Fibroblast of skin of left biceps (primary cell): ENCODE results near the gene MBD6.

Experiments used
- DNase-seq, 2 experiments: peaks; one replicate each; pipeline ENCODE4 v3.0.0-alpha.2; 2013; ENCODE audit warnings: low read depth in 2 of 2

Gene MBD6

DNA sequence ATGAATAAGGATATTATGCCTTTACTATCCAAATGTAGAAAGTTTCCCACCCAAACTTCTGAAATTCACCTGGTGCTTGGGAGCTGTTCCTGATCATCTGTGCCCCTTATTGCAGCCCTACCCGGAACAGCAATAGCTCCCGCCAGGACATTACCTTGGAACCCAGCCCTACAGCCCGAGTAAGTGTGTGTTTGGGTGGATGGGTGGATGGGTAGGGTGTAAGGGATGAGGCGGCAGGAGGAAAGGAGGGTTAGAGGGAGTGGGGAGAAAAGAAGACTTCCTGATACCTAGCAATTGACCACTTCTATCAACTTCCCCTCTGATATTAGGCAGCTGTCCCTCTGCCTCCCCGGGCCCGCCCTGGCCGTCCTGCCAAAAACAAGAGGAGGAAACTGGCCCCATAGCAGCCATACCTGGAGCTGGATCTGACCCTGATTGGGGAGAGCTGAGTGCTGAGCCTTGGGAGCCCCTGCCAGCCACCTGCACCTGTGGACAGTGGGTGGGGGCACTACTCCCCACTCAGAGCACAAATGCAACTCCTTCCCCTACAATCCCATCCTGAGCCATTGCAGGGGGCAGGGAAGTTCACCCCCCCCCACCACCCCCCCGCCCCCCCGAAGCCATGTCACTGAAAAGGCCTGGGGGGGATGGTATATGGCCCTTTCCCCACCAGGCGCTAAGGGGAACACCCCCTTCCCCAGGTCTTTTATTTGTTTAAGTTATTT is 6.4 kb downstream of the MBD6 start:
- no peak for DNase-seq

DNA sequence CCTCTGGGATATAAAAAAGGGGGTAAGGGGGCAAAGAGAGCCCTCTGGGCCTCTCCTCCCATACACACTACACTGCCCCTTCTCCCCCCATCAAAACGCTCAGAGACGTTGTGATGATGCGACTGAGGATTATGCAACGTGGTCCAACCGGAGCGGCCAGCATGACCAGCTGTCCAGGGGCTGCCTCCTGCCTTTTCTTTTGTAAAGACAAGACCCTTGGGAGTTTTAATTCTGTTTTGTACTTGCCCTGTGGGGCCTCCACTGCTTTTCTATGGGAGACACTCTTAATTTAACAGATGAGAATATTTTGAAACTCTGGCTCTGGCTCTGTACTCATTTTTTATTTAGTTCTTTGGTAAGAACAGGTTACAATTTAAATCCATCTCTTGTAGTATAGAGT is 7.2 kb downstream of the MBD6 start:
- DNase-seq: no peak

DNA sequence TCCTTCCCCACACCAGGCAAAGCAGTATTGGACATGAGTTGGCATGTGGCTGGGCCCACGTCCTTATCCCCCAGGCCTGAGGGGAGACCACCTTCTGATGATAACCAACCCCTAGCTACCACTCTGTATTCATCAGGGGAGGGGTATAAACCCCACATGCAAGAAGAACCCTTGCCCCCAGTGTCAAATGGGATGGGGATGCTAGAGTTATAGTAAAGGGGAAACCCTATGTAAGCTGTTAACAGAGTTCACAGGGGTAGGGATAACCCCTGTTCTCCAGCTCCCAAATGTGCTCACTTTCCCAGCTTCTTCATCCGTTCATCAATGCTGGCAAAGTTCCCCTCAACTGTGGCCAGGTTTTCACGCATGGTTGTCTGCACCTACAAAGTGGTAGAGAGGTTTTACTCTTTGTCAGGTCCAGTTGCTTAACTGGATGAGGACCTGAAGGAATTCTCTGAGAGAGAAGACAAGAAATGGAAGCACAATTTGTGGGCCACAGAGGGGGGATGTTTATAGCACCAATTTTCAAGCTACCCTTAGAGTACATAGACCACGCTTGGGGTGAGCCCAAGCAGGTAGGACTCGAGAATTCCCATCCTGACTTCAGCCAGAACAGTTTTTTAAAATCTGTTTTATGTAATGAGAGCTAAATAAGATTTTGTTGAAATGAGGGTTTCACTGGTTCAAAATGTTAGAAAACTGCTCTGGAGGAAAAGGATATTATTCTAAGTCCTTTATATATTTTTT is 7.9 kb downstream of the MBD6 start:
- no peak for DNase-seq

DNA sequence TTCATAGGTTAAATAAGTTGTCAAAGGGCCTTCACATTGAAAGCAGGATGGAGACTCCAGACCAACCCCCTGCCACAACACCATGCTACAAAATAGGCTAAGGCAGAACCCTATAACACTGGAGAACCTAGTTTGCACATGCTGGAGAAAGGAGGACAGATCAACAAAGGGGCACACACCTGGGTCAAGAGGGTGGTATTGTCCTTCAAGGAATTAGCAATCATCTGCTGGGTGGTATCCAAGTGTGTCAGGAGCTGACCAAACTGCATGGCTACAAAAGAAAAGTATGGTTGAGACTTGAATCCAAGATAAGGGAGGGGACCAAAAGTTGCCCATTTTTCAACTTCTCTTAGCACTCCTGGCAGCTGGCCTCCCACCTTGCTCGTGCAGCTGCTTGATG is 9.2 kb downstream of the MBD6 start:
- no peak for DNase-seq

DNA sequence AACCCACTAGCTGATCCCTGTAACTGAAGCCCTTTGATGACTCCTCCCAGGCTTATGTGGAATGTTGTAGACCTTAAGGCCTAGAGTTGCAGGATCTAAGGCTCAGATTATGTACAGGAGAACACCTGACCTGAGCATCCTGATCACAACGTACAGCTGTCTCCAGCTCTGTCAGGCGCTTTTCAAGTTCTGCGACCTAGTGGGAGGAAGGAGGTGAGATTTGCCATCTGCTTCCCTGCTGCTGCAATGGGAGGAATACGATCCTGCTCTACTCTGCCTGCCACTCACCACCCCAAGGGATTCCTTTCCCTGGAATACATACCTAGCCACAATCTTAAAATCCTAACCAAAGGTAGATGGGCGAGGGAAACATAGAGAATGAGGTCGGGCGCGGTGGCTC is 10.5 kb downstream of the MBD6 start:
- DNase-seq: no peak

DNA sequence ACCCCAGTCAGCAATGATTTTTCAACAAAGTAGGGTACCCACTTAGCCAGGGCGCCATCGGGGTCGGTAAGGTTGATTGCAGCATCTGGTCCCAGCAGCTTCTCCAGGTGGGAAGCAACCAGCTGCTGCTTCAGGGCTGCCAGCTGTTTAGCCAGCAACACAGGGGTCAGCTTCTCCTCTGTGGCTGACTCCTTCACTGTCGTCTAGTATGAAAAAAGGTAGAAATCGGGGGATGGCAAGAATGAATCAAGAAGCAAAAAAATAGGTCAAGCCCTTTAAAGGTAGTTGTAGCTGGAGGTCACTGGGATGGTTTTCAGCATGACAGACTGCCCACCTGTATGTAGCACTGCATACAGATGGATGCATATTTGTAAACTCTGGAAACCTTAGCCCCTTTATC is 11.6 kb downstream of the MBD6 start:
- DNase-seq: no peak

DNA sequence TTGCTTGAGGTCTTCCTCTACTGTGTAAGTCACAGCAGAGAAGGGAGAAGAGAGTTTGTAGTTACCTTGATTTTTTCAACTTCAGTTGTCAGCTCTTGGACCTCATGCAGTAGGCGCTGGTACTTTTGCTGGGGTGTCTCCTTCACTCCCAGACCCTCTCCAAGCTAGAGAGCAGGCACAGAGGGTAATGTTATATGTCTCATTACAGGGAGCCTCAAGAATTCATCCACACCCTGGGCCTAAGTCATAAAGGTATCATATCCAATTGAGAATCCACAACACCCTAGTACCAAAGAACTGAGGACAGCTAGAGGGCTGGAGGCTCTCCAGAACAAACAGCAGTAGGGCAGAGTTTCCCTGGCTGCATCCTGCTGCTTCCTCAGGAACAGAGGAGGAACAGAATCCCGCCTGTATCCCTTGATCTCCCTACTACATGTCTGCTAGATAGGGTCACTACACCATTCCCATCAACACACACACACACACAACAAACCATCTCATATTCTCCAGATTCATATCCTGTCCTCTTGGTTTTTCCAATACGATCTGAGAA is 12.4 kb downstream of the MBD6 start:
- no peak for DNase-seq

DNA sequence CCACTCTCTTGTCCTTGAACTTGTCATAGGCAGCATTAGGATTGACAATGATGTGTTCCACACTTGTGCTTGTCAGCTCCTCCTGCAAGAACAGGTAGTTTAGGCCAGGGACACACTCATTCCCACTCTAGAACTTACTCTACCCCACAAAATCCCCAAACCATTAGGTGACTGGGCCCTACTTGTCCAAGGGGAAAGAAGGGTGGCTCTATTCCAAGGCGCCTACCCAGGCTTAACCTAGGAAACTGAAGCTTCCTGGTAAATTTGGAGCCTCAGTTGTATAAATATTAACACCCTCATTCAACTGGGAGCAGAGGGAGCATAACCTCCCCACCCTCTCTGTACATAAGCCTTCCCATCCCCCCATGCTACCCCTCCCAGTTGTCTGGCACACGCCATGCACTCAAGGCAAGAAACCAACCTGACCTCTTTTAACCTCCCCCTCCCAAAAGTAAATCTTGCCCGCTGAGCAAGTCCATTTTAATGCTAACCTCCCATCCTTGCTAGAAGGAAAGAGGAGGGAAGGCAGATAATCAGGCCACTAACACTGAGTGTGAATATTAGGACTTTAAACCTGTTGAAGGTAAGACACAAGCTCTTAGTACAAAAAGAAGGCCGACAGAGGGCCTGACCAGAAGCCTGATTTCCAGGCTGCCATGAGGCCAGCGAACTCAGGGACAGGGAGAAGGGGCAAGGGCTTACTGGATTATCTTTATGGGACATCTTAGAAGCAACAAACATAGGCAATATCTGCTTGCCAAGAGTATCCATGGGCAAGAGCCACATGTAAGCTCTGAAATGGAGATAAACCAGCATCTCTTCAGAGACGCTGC is 13.4 kb downstream of the MBD6 start:
- DNase-seq: no peak

DNA sequence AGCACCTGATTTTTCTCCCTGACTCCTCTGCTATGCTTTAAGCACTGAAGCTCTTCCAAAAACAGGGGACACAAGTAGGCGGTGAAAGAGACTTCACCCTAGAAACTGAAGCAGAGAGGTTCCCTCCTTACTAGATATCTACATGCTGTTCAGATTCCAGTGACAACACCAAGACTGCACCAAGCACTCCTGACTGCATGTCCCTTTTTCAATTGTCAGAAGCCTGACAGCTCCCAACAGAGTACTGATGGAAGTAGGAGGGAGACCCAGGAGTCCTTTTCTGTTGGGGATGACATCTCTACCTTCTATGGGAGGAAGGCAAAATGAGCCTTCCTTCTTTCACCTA is 13.9 kb downstream of the MBD6 start:
- DNase-seq: no peak

DNA sequence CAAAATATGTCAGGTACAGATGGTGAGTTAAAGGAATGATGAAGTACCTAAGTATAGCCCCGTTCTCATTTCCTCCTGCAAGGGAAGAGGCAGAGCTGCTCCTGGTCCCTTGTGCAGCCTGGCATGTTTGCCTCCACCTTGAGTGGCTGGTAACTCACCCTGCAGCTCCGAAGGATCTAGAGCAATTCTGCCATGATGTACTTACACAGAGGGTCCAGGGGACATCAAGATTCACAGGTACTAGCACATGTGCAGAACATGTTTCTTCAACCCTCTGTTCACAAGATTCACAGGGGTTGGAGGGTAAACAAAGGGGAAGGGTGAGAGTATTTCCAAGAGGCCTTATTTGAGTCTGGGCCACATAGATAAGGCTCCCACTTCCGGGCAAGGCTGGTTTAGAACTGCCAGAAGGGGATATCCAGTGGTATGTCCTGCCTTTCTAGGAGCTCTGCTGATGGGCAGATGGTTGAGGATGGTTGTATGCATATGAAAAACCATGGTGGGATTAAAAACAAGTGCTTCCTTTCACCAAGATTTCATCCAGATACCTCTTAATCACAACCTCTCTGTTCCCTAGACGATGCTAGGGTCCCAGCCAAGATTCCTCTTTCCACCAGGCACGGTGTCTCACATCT is 16.6 kb downstream of the MBD6 start:
- DNase-seq: no peak

DNA sequence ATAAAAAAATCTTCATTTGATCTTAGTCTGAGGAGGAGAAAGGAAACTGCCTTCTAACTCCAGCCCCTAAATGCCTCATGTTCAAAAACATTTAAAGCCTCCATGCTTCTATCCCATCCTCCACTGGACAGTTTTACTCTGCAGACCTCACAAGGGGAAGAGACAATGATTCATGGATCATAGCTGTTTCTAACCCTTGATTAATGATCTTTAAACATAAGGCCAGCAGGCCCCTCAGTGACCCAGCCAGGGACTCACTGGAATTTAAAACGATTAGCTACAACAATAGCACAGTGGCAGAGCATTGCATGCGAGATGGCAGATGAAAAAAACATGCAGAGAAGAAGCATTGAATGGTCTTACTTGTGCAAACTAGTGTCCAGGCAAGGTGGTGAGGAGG is 18.4 kb downstream of the MBD6 start:
- no peak for DNase-seq

DNA sequence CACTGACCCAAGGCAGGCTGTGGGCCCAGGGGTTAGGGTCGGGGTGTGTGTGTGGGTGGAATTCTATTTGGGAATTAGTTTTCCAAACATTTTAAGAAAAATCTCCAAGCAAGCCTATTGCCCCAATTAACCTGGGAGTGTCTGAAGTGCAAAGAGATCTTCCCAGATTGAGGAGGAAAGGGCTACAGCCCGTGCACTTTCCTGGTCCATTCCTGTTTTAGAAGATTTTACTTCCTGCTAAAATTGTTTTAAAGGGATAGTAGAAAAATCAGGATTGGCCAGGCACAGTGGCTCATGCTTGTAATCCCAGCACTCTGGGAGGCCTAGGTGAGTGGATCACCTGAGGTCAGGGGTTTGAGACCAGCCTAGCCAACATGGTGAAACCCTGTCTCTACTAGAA is 19.1 kb downstream of the MBD6 start:
- no peak for DNase-seq

DNA sequence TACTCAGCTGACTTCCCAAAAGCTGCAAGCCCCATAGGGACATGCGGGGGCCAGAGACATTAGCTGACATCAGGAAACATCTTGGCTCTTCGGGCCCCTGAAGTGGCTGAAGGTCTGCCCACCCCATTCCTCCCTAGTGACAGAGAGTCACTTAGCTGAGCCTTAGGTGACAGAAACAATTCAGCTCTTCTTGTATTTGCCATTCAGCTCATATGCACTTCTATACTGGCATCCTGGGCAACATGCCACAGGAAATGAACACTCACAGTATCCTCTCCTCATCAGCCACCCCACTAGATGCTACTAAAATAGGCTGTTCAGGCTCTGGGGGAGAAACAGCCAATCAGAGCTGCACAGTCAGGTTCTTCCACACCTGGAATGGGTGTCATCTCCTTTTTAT is 21.0 kb downstream of the MBD6 start:
- no peak for DNase-seq

DNA sequence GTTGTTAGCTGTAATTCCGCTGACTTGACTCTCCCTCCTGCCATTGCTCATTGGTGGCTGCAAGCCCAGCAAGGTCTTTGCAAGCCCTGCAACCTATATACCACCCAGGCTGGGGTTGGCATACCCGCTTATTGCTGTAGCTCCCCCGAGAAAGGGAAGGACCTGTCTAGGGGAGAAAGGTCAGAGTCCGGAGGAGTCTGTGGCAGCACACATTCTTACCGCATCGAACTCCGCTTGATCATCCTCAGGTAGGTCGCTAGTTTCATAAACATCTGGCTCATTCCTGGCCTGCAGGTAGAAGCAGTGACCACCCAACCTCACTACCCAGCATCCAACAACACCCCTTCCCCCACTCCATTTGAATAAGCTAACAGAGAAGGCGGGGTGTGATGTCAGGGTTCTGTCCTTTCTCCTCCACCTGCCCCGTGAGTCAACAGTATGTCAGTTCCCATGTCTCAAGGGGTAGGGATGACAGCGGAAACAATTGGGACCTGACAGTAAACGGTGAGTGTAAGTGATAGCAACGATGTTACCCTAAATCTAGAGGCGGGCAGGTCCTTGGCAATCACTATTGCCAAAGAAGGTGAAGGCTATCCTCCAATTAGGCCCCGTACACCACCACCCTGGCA is 23.3 kb downstream of the MBD6 start:
- DNase-seq: no peak

DNA sequence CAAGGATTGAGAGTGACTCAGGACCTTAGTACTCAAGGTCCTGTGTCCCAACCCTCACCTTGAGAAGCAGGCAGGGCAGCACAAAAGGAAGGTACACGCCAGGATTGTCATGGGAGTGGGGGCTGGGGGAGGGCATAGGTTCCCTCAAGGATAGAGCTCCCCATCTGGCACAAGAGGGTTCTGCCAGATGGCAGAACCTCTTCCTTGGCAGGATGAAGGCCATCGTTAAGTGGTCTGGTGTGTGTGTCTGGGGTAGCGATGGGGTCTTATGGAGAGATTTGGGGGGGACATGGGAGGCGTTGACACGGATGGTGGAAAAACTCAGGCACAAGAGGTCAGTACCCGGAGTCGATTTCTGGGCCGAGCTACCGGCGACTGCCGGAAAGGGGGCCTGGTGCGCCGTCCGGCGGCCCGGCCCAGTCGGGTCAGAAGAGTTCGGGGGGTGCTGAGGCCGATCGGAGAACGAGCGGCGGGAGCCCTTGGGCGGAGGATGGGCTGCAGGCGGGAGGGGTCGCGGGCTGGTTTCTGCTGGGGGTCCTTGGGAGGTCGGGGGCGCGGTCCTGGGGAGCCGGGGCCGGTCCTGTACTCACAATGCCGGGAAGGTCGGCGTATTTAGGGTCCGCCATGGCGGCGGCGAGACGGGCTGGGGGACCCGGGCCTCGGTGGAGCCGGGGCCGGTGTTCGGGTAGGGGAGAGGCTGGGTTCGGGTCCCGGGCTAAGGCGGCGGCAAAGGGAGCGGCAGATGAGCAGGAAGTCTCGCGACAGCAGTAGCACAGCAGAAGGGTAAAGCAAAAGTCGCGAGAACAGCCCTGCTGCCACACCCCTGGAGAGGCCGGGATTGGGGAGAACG is 24.0 kb downstream of the MBD6 start, which contains the start of gene DCTN2:
DCTN2 (minus strand) TSS at position 755 of the 850 bp plus-strand sequence; CDS start at position 626, 129 bp downstream.
- DNase-seq: peak; percentile 91

DNA sequence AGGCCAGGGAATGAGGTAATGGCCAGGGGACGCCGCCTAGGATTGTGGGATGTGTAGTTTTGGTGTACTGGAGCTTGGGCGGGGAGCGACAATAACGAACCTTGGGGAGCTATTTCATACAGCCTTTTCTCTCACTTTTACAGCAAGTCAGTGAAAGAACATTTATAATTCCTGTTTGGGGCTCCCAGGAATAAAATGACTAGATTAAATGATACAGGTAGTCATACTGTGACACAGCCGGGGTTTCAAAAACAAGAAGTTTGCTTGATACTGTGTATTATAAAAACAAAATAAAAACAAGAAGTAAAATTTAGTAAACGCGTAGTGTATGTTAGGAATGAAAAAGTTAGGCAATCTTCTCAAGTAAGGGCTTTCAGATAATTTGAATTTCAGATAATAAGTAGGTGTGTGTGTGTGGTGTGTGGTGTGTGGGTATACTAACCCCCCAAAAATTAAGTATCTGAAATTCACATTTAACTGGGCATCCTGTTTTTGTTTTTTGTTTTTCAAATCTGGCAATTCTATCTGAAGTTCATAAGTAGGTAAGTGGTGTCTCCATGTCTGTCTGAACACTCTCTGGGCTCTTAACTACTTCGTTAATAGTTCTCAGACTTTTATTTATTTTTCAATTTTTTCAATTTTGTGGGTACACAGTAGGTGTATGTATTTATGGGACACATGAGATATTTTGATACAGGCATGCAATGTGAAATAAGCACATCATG is 24.8 kb downstream of the MBD6 start:
- DNase-seq: no peak

DNA sequence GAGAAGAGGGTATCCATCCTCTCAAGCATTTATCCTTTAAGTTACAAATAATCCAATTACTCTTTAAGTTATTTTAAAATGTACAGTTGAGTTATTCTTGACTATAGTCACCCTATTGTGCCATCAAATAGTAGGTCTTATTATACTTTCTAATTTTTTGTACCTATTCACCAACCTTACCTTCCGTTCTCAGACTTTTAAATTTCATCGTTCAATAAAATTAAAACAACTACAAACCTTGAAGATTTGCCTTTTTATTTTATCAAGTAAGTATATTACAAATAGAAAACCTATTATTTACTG is 25.3 kb downstream of the MBD6 start:
- no peak for DNase-seq

DNA sequence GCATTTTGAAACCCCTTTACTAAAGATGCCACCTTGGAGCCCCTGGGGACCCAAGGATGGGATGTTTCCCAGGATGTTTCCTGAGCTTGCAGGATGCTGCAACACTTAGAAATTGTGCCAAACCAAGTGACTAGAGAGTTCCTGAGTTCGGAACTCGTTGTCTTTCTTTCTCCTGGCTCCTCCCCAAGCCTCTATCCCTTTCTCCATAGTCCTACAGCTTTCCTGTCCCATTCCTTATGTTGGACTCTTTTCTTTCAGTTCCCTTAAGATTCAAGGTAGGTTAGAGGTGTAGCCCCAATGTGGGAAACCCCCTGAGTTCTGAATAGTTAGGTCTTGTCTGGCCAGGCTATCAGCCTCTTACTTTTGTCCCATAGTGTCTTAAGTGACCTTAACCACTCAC is 25.9 kb downstream of the MBD6 start:
- DNase-seq: no peak

DNA sequence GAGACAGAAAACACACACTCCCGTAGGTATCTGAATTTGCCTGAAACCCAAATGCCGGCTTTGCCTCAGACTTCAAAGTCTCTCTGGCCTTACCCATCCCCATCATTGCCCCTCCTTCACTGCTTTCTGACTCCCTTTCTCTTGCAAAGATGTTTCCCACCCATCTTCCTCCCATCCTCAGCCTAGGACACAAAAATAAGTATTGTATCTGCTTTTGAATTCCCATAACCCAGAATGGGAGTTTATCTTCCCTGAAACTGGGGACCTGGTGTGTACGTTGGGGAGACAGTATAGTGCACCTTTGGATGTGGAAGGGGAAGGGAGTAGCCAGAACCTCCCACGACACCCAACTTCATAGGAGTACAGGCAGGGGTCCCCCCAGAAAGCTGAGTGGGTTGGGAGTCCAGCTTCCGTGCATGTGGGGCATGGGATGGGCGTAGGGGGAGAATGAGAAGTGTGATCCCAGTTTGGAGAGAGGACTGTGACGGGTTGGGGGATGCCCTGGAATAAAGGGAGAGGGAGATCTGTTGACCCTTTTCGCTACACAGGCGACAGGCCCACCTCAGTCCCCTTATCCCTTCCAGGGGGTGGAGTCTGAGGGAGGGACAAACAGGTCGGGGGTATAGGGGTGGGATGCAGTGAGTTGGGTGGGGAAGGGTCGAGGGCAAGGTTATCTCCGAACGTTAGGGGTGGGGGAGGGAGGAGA is 26.7 kb downstream of the MBD6 start:
- no peak for DNase-seq
